ENCODE results near the gene STX7.

Gene STX7

DNA sequence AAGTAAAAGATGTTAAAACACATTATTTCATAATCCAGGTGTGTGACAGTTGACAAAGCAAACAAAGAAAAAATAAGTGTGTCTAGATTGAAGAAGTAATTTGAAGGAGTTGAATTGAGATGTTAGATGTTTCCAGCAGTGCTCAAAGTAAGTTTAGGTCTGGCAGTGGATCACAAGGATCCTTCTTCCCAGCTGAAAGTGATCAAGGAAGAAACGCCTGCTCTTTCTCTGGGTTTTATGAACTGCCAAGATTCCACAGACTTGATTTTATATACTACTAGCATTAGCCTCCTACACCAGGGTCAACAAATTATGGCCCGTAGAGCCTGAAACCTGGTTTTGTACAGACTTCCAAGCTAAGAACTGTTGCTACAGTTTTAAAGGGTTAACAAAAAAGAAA, 30.3 kb downstream of the STX7 start:
- in situ Hi-C loops (cut with HindIII; ENCODE audit: low pct_ligation_motif_present, low sequenced_read_pairs), result loop anchor here (25.0 kb wide), 1 partner anchor 195 kb away; no protein-coding TSS in a partner anchor
- Histone ChIP-seq H3K4me3 (ENCODE audit: low read depth, low read length) (no peak overlapping the region), H3K27me3 (replicated peaks) (no peaks in the 10 kb centered on the region), H3K27ac (no peak overlapping the region), H3K36me3 (replicated peaks) (no peaks in the 10 kb centered on the region)
- DNase-seq, result no peak
- TF ChIP-seq, protein P1, sequence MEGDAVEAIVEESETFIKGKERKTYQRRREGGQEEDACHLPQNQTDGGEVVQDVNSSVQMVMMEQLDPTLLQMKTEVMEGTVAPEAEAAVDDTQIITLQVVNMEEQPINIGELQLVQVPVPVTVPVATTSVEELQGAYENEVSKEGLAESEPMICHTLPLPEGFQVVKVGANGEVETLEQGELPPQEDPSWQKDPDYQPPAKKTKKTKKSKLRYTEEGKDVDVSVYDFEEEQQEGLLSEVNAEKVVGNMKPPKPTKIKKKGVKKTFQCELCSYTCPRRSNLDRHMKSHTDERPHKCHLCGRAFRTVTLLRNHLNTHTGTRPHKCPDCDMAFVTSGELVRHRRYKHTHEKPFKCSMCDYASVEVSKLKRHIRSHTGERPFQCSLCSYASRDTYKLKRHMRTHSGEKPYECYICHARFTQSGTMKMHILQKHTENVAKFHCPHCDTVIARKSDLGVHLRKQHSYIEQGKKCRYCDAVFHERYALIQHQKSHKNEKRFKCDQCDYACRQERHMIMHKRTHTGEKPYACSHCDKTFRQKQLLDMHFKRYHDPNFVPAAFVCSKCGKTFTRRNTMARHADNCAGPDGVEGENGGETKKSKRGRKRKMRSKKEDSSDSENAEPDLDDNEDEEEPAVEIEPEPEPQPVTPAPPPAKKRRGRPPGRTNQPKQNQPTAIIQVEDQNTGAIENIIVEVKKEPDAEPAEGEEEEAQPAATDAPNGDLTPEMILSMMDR (IDR thresholded peaks at IDR 0.05; ENCODE audit: low read depth, low read length, missing control alignments), result no peak

DNA sequence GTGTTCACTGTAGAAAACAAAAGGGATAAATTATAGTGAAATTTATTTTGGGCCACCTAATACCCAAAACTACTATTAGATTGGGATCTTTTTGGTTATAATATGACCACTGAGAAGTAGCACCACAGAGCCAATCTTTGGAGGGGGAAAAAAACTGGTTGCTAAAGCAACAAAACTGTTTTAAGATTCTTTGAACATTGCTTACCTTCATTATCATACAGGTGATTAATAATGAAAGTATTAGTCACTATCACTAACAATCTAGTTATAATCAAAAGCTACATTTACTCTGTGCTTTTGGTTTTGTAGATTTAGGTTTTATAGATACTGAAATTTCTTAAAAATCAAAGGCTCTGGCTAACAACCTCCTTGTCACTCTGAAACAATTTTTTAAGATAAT, 31.7 kb downstream of the STX7 start:
- H3K27me3 ChIP-seq (replicated peaks), result no peaks in the 10 kb centered on the region
- no peak overlapping the region for H3K4me3 ChIP-seq (ENCODE audit: low read depth, low read length)
- H3K27ac ChIP-seq, result no peak overlapping the region
- no peaks in the 10 kb centered on the region for H3K36me3 ChIP-seq (replicated peaks)
- in situ Hi-C loops (cut with HindIII; ENCODE audit: low pct_ligation_motif_present, low sequenced_read_pairs), result loop anchor here (25.0 kb wide), 1 partner anchor 194 kb away; no protein-coding TSS in a partner anchor
- TF ChIP-seq, protein P1 (IDR thresholded peaks at IDR 0.05; ENCODE audit: low read depth, low read length, missing control alignments), result no peak
- no peak for DNase-seq

DNA sequence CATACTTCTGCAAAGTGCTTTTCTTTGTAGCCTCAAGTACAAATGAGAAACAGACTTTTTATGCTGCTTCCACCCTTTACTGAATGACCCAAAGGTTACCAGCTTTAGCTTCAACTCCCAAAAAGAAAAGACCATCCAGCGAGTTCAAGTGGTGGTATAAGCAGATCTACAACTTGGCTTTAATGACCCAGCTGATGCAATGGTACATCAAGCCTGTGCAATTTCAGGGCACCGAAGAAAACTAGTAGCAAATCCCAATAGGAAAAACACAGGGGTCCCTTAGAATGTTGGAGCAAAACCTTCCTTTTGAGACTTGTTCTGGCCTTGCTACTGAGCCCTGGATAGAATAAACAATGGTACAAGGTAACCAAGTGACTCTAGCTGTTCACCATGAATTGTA, 33.8 kb downstream of the STX7 start:
- Histone ChIP-seq H3K4me3 (ENCODE audit: low read depth, low read length) (no peak overlapping the region), H3K27me3 (replicated peaks) (no peaks in the 10 kb centered on the region), H3K36me3 (replicated peaks) (no peaks in the 10 kb centered on the region), H3K27ac (no peak overlapping the region)
- TF ChIP-seq, protein P1 (IDR thresholded peaks at IDR 0.05; ENCODE audit: low read depth, low read length, missing control alignments), result no peak
- in situ Hi-C loops (cut with HindIII; ENCODE audit: low pct_ligation_motif_present, low sequenced_read_pairs), result loop anchor here (25.0 kb wide), 1 partner anchor 192 kb away; no protein-coding TSS in a partner anchor
- no peak for DNase-seq

DNA sequence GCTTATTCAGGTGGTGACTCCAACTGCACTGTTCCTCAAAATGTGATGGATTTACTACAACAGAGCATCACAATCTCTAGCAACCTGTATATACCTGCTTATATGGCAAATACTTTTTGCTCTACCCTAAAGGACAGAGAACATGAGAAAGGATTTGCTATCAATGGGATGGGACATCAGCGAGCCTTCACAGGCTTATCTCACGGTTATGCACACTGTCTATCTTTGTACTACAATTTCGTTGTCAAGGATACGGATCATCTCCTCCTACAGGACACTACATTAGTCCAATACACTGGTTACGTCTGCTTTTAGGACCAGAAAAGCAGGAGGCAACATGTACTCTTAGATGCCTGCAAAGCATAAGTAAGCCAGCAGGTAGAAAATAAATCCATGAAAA, 34.2 kb downstream of the STX7 start:
- TF ChIP-seq, protein P1 (IDR thresholded peaks at IDR 0.05; ENCODE audit: low read depth, low read length, missing control alignments), result no peak
- no peak for DNase-seq
- Histone ChIP-seq H3K4me3 (ENCODE audit: low read depth, low read length) (no peak overlapping the region), H3K27me3 (replicated peaks) (no peaks in the 10 kb centered on the region), H3K27ac (no peak overlapping the region), H3K36me3 (replicated peaks) (no peaks in the 10 kb centered on the region)
- in situ Hi-C loops (cut with HindIII; ENCODE audit: low pct_ligation_motif_present, low sequenced_read_pairs), result loop anchor here (25.0 kb wide), 1 partner anchor 191 kb away; no protein-coding TSS in a partner anchor

DNA sequence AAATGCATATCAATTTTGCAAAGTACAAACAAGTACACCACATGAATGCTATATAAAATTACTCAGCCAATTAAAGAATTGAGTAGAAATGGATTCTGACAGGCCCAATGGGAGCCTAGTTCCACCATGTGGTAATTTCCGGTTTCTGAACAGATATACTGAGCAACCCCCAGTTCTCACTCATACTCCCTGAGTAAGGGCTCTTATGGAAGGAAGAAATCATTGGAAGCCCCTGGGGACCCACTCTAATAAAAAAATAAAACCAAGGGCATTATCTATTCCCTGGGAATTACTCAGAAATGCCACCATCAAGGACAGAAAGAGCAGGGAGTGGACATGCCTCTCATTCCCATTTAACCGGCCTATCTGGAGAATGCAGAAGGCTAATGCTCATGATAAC, 34.6 kb downstream of the STX7 start:
- in situ Hi-C loops (cut with HindIII; ENCODE audit: low pct_ligation_motif_present, low sequenced_read_pairs), result loop anchor here (25.0 kb wide), 1 partner anchor 191 kb away; no protein-coding TSS in a partner anchor
- DNase-seq, result no peak
- TF ChIP-seq, protein P1 (IDR thresholded peaks at IDR 0.05; ENCODE audit: low read depth, low read length, missing control alignments), result no peak
- no peaks in the 10 kb centered on the region for H3K27me3 ChIP-seq (replicated peaks)
- H3K36me3 ChIP-seq (replicated peaks), result no peaks in the 10 kb centered on the region
- no peak overlapping the region for H3K4me3 ChIP-seq (ENCODE audit: low read depth, low read length)
- H3K27ac ChIP-seq, result no peak overlapping the region

DNA sequence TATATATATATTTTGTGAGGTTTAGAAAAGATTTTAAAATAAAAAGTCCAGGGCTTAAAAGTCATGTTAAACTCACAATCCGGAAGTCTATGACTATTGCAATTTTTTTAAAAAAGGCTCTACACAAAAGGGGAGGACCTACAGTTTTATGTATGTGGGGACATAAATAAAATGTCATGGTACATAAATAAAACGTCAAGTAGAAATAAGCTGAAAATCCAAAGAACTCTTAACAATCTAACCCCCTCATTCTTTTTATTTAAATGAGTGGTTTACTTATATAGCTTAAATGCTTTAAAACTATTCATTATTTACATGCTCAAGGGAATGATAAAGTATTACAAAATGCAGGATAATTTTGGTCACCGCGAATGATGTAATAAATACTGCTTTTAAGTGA, 36.2 kb downstream of the STX7 start:
- no peak for DNase-seq

More for the DNA sequence above, 36.2 kb downstream of the STX7 start:
- peaks cover 2% of the 10 kb centered on the region for H3K36me3 ChIP-seq (replicated peaks)
- no peak overlapping the region for H3K27ac ChIP-seq
- in situ Hi-C loops (cut with HindIII; ENCODE audit: low pct_ligation_motif_present, low sequenced_read_pairs), result loop anchor here (25.0 kb wide), 1 partner anchor 189 kb away; no protein-coding TSS in a partner anchor
- no peaks in the 10 kb centered on the region for H3K27me3 ChIP-seq (replicated peaks)
- H3K4me3 ChIP-seq (ENCODE audit: low read depth, low read length), result no peak overlapping the region
- TF ChIP-seq, protein P1 (IDR thresholded peaks at IDR 0.05; ENCODE audit: low read depth, low read length, missing control alignments), result no peak

Data from brain microvascular endothelial cell (primary cell).